ENCODE results near the gene FCRL5.

DNA sequence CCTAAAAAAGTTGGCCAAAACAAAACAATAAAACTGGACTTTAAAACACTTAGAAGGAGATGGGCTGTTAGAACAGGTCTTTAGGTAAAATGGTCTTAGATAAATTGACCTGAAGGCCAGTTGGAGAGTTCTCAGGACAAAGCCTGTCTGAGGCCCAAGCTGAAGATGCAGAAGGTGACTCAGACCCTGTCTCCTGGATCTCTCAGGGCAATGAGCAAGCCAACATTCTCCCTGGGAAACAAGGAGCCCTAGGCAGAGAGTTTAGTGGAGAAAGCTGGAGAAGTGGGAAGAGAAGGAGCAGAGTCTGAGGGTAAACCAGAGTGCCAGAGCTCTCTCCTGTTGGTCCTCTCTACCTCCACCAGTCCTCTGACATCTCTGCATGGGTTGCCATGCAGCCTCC, 70.1 kb downstream of the FCRL5 start:
- TF ChIP-seq, protein P1, sequence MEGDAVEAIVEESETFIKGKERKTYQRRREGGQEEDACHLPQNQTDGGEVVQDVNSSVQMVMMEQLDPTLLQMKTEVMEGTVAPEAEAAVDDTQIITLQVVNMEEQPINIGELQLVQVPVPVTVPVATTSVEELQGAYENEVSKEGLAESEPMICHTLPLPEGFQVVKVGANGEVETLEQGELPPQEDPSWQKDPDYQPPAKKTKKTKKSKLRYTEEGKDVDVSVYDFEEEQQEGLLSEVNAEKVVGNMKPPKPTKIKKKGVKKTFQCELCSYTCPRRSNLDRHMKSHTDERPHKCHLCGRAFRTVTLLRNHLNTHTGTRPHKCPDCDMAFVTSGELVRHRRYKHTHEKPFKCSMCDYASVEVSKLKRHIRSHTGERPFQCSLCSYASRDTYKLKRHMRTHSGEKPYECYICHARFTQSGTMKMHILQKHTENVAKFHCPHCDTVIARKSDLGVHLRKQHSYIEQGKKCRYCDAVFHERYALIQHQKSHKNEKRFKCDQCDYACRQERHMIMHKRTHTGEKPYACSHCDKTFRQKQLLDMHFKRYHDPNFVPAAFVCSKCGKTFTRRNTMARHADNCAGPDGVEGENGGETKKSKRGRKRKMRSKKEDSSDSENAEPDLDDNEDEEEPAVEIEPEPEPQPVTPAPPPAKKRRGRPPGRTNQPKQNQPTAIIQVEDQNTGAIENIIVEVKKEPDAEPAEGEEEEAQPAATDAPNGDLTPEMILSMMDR (IDR thresholded peaks at IDR 0.05; ENCODE audit: insufficient read depth, low read depth, low read length): no peak
- TF ChIP-seq EZH2 (IDR thresholded peaks at IDR 0.05; ENCODE audit: insufficient read depth, low read length): no peak
